SK-N-SH (cell line): ENCODE results near the gene KLHL13.

Source experiments
- CHD2 ChIP-seq: fragments of 150-350 bp; IDR thresholded peaks from 2 replicates; pipeline ENCODE4 v1.6.1; 2018; ENCODE audit warnings: low read length; ENCODE audit not compliant: partially characterized antibody
- ELF1 ChIP-seq: IDR thresholded peaks from 2 replicates; pipeline ENCODE4 v1.4.0; 2012
- GABPA ChIP-seq: IDR thresholded peaks from 2 replicates; pipeline ENCODE4 v1.4.0; 2012; ENCODE audit warnings: low read depth, mild to moderate bottlenecking
- MAX ChIP-seq: IDR thresholded peaks from 2 replicates; pipeline ENCODE4 v1.4.0; 2012; ENCODE audit warnings: low read depth
- MXI1 ChIP-seq: IDR thresholded peaks from 2 replicates; pipeline ENCODE4 v1.6.1; 2012; ENCODE audit warnings: mild to moderate bottlenecking, low read depth, low read length, improper control_type of control experiment
- POLR2AphosphoS5 ChIP-seq: IDR thresholded peaks from 2 replicates; pipeline ENCODE4 v1.6.1; 2012; ENCODE audit warnings: low read depth, low read length
- RAD21 ChIP-seq: IDR thresholded peaks from 2 replicates; pipeline ENCODE4 v1.6.1; 2012; ENCODE audit warnings: mild to moderate bottlenecking, low read length
- RFX5 ChIP-seq: IDR thresholded peaks from 2 replicates; pipeline ENCODE4 v1.6.1; 2012; ENCODE audit warnings: mild to moderate bottlenecking, improper control_type of control experiment, low read length
- TAF1 ChIP-seq: IDR thresholded peaks from 2 replicates; pipeline ENCODE4 v1.6.1; 2012; ENCODE audit warnings: low read depth, mild to moderate bottlenecking, low read length, moderate library complexity, borderline replicate concordance
- USF2 ChIP-seq: fragments of 150-350 bp; IDR thresholded peaks from 2 replicates; pipeline ENCODE4 v1.6.1; 2017; ENCODE audit warnings: antibody characterized with exemption, low read length, low read depth, borderline replicate concordance
- ZBTB33 ChIP-seq: IDR thresholded peaks from 2 replicates; pipeline ENCODE4 v1.4.0; 2012; ENCODE audit warnings: low read depth, borderline replicate concordance
- TF ChIP-seq, protein P1 (sequence below): fragments of 200-600 bp; sonication (generic); IDR thresholded peaks from 2 replicates; pipeline ENCODE4 v1.6.1; 2017; ENCODE audit warnings: antibody characterized with exemption, mild to moderate bottlenecking, moderate library complexity

GRCh38 chrX:118114971-118115370 lies 1.6 kb downstream of the KLHL13 start:
- TF ChIP-seq, protein P1, sequence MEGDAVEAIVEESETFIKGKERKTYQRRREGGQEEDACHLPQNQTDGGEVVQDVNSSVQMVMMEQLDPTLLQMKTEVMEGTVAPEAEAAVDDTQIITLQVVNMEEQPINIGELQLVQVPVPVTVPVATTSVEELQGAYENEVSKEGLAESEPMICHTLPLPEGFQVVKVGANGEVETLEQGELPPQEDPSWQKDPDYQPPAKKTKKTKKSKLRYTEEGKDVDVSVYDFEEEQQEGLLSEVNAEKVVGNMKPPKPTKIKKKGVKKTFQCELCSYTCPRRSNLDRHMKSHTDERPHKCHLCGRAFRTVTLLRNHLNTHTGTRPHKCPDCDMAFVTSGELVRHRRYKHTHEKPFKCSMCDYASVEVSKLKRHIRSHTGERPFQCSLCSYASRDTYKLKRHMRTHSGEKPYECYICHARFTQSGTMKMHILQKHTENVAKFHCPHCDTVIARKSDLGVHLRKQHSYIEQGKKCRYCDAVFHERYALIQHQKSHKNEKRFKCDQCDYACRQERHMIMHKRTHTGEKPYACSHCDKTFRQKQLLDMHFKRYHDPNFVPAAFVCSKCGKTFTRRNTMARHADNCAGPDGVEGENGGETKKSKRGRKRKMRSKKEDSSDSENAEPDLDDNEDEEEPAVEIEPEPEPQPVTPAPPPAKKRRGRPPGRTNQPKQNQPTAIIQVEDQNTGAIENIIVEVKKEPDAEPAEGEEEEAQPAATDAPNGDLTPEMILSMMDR: no peak
- no peak for TF ChIP-seq TAF1
- no peak for TF ChIP-seq RFX5
- TF ChIP-seq MXI1: no peak
- no peak for TF ChIP-seq POLR2AphosphoS5
- TF ChIP-seq ELF1: no peak
- TF ChIP-seq MAX: no peak
- TF ChIP-seq CHD2: no peak
- no peak for TF ChIP-seq GABPA
- TF ChIP-seq ZBTB33: no peak
- no peak for TF ChIP-seq RAD21
- TF ChIP-seq USF2: no peak
